ENCODE measurements around the gene INPP5F.

The INPP5F gene

DNA sequence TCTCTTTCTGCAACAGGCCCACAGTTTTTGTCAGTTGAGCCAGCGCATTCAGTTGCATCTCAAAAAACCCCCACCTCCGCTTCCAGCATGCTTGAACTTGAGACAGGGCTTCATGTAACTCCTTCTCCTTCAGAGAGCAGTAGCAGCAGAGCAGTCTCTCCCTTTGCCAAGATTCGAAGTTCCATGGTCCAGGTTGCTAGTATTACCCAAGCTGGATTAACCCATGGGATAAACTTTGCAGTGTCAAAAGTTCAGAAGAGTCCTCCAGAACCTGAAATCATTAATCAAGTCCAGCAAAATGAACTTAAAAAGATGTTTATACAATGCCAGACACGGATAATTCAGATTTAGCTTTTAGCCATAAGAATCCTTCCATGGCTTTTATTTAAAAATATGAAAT lies 101.6 kb downstream of the INPP5F start:
- TF ChIP-seq, protein P1, sequence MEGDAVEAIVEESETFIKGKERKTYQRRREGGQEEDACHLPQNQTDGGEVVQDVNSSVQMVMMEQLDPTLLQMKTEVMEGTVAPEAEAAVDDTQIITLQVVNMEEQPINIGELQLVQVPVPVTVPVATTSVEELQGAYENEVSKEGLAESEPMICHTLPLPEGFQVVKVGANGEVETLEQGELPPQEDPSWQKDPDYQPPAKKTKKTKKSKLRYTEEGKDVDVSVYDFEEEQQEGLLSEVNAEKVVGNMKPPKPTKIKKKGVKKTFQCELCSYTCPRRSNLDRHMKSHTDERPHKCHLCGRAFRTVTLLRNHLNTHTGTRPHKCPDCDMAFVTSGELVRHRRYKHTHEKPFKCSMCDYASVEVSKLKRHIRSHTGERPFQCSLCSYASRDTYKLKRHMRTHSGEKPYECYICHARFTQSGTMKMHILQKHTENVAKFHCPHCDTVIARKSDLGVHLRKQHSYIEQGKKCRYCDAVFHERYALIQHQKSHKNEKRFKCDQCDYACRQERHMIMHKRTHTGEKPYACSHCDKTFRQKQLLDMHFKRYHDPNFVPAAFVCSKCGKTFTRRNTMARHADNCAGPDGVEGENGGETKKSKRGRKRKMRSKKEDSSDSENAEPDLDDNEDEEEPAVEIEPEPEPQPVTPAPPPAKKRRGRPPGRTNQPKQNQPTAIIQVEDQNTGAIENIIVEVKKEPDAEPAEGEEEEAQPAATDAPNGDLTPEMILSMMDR (IDR thresholded peaks at IDR 0.05; ENCODE audit: low read depth, low read length, missing control alignments), result no peak
- H3K4me3 ChIP-seq (ENCODE audit: low read depth, low read length), result no peak overlapping the region
- DNase-seq (ENCODE audit: low read depth), result no peak

DNA sequence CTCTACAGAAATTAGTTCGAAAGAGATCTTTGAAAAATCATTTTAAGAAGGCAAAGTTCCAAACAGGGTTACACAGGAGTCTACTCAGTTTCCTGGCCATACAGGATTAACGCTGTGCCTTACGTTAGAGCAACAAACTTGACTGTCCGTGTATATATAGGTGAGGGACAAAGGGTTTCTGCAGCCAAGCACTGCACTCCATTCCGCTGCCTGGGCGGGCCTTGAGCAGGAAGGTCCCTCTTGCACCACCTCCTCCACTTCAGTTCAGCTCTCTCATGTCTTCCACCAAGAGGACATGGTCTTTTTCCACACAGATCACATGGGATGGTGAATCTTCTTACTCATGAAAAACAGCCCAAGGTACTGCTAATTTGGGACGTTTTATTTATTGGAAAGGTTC lies 103.6 kb downstream of the INPP5F start:
- no peak overlapping the region for H3K4me3 ChIP-seq (ENCODE audit: low read depth, low read length)
- TF ChIP-seq, protein P1 (IDR thresholded peaks at IDR 0.05; ENCODE audit: low read depth, low read length, missing control alignments), result no peak

DNA sequence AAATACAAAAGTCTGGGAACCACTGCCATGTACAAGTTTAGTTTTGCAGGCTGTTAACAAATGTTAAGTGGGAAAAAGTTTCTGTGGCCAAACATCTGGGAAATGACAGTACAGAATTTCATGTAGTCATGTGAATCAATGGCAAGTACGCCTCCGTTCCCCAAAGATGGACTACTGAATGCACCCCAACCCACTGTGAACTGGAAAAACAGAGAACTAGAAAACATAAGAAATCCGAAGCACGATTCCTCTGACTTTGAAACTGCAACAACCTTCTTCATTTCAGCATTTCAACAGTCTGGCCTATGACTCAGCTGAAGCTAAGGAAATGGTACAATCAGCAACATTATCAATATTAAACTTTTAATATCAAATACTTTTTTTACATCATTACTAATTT lies 105.0 kb downstream of the INPP5F start:
- TF ChIP-seq, protein P1 (IDR thresholded peaks at IDR 0.05; ENCODE audit: low read depth, low read length, missing control alignments), result no peak
- no peak overlapping the region for H3K4me3 ChIP-seq (ENCODE audit: low read depth, low read length)
- no peak for DNase-seq (ENCODE audit: low read depth)

More for the DNA sequence above, 103.6 kb downstream of the INPP5F start:
- DNase-seq (ENCODE audit: low read depth), result no peak

DNA sequence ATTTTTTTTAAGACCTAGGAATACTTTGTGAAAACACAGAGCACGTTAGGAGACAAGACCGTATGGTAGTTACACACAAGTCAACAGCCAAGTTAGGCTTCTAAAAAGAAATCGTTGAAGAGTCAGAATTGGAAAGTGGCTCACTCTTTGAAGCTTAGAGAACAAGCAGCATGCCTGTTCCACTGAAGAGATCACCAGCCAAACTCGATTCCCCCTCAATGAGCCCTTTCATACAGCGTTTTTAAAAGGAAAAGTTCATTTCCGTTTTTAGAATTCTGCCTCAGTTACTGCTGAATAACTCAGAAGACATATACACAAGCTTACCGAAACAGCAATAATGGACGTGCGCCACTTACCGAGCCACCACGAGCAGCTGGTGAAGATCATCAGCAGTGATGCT lies 105.8 kb downstream of the INPP5F start:
- DNase-seq (ENCODE audit: low read depth), result no peak

DNA sequence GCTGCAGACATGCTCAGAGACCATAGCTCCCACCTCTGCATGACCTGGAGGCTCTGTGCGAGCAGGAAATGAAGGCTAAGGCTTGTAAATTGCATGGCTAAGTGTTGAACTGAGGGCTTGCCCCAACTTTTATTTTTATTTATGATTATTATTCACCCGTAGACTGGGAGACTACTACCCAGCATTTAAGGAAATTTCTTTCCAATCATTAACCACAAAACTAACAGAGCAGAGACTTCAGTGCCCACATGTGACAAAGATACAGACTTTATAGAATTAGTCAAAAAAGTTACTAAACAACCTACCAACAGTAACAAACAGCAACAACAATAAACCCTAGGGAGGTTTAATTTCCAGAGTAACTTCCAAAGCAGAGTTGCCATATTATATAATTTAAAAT lies 107.1 kb downstream of the INPP5F start:
- H3K4me3 ChIP-seq (ENCODE audit: low read depth, low read length), result no peak overlapping the region
- TF ChIP-seq, protein P1 (IDR thresholded peaks at IDR 0.05; ENCODE audit: low read depth, low read length, missing control alignments), result no peak
- DNase-seq (ENCODE audit: low read depth), result no peak

More for the DNA sequence above, 105.8 kb downstream of the INPP5F start:
- TF ChIP-seq, protein P1 (IDR thresholded peaks at IDR 0.05; ENCODE audit: low read depth, low read length, missing control alignments), result no peak
- no peak overlapping the region for H3K4me3 ChIP-seq (ENCODE audit: low read depth, low read length)

DNA sequence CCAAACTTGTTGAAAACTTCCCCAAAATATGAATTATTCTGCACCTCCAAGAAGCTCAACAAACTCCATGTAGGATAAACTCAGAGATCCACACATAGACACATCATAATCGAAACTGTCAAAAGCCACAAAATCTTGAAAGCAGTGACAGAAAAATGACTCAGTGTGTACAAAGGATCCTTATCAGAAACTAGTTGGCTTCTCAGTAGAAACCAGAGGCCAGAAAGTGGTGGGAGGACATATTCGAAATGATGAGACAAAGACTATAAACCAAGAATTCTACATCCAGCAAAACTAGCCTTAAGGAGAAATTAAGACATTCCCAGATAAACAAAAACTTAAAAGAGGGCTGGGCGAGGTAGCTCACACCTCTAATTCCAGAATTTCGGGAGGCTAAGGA lies 108.3 kb downstream of the INPP5F start:
- TF ChIP-seq, protein P1 (IDR thresholded peaks at IDR 0.05; ENCODE audit: low read depth, low read length, missing control alignments), result no peak
- H3K4me3 ChIP-seq (ENCODE audit: low read depth, low read length), result no peak overlapping the region
- no peak for DNase-seq (ENCODE audit: low read depth)

DNA sequence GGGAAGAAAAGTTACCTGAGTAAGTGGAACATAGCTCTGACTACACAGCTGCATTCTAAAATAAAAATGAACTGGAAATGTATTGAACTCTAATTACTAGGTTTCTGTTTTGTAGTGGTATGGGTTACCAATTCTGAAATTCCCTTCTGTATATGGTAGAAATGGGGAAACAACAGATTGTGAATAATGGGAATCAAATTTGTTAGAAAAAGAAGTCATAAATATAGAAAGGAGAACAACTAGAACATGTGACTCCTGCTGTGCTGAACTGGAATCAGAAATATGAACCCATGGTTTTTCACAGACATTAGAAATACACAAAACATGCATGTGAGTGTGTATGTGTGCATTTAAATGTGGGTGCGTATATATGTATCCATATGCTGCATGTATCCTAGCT lies 119.8 kb downstream of the INPP5F start:
- H3K4me3 ChIP-seq (ENCODE audit: low read depth, low read length), result no peak overlapping the region
- no peak for DNase-seq (ENCODE audit: low read depth)
- TF ChIP-seq, protein P1 (IDR thresholded peaks at IDR 0.05; ENCODE audit: low read depth, low read length, missing control alignments), result no peak
